ENCODE results near the gene PPP1R13B.

PPP1R13B gene

DNA sequence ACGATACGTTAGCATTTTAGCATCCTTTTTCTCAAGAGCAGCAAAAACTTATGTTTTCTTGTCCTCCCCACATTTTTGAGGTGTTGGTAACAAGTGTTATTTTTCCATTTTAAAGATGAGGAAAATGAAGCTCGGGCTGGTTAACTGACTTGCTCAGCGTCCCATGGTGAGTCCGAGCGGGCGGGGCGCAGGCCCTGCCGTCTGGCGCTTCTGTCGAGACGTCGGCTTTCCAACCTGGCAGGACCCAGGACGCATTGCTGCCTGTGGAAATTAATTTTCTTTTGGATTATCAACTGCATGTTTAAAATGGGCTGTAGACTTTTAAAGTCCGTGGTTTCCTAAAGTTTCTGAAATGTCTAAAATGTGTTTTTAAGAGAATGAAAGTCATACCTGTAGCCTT lies 162.5 kb downstream of the PPP1R13B start:
- Histone ChIP-seq H3K36me3 (ENCODE audit: control insufficient read depth in 2 of 2, insufficient read depth in 1 of 2, low read length in 2 of 2) (peaks cover 37 to 93% of the 10 kb centered on the region in 2 experiments), H3K4me3 (ENCODE audit: low read depth, low read length) (no peak overlapping the region), H3K4me1 (ENCODE audit: control insufficient read depth, insufficient read depth, low read length) (no peaks in the 10 kb centered on the region), H3K27ac (ENCODE audit: extremely low read depth, low read depth, low read length) (no peak overlapping the region), H3K9me3 (ENCODE audit: control insufficient read depth, insufficient read depth, low read depth, low read length) (no peaks in the 10 kb centered on the region)
- ChIA-PET CTCF (interaction anchor here (0.5 kb wide), 1 partner anchor 112 kb away, joined by 3 read pairs; no protein-coding TSS in a partner anchor), POLR2A (no interaction called here)
- TF ChIP-seq, protein P1, sequence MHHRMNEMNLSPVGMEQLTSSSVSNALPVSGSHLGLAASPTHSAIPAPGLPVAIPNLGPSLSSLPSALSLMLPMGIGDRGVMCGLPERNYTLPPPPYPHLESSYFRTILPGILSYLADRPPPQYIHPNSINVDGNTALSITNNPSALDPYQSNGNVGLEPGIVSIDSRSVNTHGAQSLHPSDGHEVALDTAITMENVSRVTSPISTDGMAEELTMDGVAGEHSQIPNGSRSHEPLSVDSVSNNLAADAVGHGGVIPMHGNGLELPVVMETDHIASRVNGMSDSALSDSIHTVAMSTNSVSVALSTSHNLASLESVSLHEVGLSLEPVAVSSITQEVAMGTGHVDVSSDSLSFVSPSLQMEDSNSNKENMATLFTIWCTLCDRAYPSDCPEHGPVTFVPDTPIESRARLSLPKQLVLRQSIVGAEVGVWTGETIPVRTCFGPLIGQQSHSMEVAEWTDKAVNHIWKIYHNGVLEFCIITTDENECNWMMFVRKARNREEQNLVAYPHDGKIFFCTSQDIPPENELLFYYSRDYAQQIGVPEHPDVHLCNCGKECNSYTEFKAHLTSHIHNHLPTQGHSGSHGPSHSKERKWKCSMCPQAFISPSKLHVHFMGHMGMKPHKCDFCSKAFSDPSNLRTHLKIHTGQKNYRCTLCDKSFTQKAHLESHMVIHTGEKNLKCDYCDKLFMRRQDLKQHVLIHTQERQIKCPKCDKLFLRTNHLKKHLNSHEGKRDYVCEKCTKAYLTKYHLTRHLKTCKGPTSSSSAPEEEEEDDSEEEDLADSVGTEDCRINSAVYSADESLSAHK (tag by site-specific recombination; IDR thresholded peaks at IDR 0.05): no peak
- TF ChIP-seq GLI2 (tag by site-specific recombination; IDR thresholded peaks at IDR 0.05; ENCODE audit: borderline replicate concordance, low read depth) (no peak), ZFP41 (tag by site-specific recombination; IDR thresholded peaks at IDR 0.05; ENCODE audit: borderline replicate concordance) (no peak), AEBP2 (tag by site-specific recombination; IDR thresholded peaks at IDR 0.05; ENCODE audit: borderline replicate concordance) (no peak), ZNF660 (tag by site-specific recombination; IDR thresholded peaks at IDR 0.05) (no peak), ZNF155 (tag by site-specific recombination; IDR thresholded peaks at IDR 0.05) (no peak), ZNF398 (tag by site-specific recombination; IDR thresholded peaks at IDR 0.05) (no peak), ZNF174 (tag by site-specific recombination; IDR thresholded peaks at IDR 0.05) (no peak), SP3 (tag by site-specific recombination; IDR thresholded peaks at IDR 0.05) (no peak), ZNF391 (tag by site-specific recombination; IDR thresholded peaks at IDR 0.05; ENCODE audit: borderline replicate concordance, low read depth) (no peak), ZNF416 (tag by site-specific recombination; IDR thresholded peaks at IDR 0.05) (no peak), MEIS1 (CRISPR knock-in tag; IDR thresholded peaks at IDR 0.05; ENCODE audit: borderline replicate concordance) (no peak), ELK4 (IDR thresholded peaks at IDR 0.05; ENCODE audit: borderline replicate concordance, low read depth, low read length) (no peak)
- TF ChIP-seq, protein P2, sequence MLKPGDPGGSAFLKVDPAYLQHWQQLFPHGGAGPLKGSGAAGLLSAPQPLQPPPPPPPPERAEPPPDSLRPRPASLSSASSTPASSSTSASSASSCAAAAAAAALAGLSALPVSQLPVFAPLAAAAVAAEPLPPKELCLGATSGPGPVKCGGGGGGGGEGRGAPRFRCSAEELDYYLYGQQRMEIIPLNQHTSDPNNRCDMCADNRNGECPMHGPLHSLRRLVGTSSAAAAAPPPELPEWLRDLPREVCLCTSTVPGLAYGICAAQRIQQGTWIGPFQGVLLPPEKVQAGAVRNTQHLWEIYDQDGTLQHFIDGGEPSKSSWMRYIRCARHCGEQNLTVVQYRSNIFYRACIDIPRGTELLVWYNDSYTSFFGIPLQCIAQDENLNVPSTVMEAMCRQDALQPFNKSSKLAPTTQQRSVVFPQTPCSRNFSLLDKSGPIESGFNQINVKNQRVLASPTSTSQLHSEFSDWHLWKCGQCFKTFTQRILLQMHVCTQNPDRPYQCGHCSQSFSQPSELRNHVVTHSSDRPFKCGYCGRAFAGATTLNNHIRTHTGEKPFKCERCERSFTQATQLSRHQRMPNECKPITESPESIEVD (tag by site-specific recombination; IDR thresholded peaks at IDR 0.05): no peak

DNA sequence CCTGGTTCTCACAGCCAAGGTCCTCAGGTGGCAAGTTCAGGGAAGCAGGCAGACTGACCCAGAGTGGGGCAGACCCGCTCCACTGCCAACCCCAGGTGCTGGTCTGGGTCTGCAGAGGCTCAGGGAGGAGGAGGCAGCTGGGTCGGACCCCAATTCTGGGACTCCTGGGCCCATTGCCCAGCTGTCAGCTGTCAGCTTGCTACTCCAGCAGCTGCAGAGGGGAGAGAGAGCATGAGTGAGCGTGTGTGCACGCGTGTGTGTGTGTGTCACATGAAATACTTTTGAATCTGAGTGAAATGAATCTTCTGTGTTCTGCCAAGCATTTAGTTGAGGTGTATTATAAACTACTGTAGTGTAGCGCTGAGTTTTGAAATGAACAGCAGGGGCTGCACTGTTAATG lies 162.9 kb downstream of the PPP1R13B start:
- ChIA-PET POLR2A (no interaction called here), CTCF (no interaction called here)
- Histone ChIP-seq H3K4me3 (ENCODE audit: low read depth, low read length) (no peak overlapping the region), H3K36me3 (ENCODE audit: control insufficient read depth in 2 of 2, insufficient read depth in 1 of 2, low read length in 2 of 2) (peaks cover 40 to 94% of the 10 kb centered on the region in 2 experiments), H3K4me1 (ENCODE audit: control insufficient read depth, insufficient read depth, low read length) (no peaks in the 10 kb centered on the region), H3K27ac (ENCODE audit: extremely low read depth, low read depth, low read length) (no peak overlapping the region), H3K9me3 (ENCODE audit: control insufficient read depth, insufficient read depth, low read depth, low read length) (no peaks in the 10 kb centered on the region)
- no peak for TF ChIP-seq WT1 (tag by site-specific recombination; IDR thresholded peaks at IDR 0.05)
- no peak for TF ChIP-seq ZNF596 (tag by site-specific recombination; IDR thresholded peaks at IDR 0.05)
- no peak for TF ChIP-seq ZNF362 (tag by site-specific recombination; IDR thresholded peaks at IDR 0.05)
- no peak for TF ChIP-seq ZNF580 (tag by site-specific recombination; IDR thresholded peaks at IDR 0.05)
- TF ChIP-seq ZNF747 (tag by site-specific recombination; IDR thresholded peaks at IDR 0.05): no peak
- no peak for TF ChIP-seq REST (tag by site-specific recombination; IDR thresholded peaks at IDR 0.05)
- no peak for TF ChIP-seq SCRT1 (tag by site-specific recombination; IDR thresholded peaks at IDR 0.05; ENCODE audit: borderline replicate concordance)

Data from HEK293 (cell line).